ENCODE results near the gene LDB2. TPM values are rescaled to one million over a fixed set of nuclear protein-coding genes. Genes with fewer than 3 reads are reported as not detected.

The LDB2 gene
- total and polyA plus RNA-seq, 2 experiments from 2014 or later, result 48.6 to 80.1 TPM

- Histone ChIP-seq H3K4me3 (no peak overlapping the region), H3K9me2 (ENCODE audit: insufficient read depth) (no peaks in the 10 kb centered on the region; the same call in none of the 2 replicates), H4K20me1 (replicated peaks; ENCODE audit: insufficient read depth) (no peaks in the 10 kb centered on the region), H3K4me2 (no peak overlapping the region), H3K36me3 (ENCODE audit: insufficient read depth) (no peaks in the 10 kb centered on the region), H3K27me3 (ENCODE audit: insufficient read depth) (no peaks in the 10 kb centered on the region), H3K79me2 (replicated peaks; ENCODE audit: insufficient read depth) (no peaks in the 10 kb centered on the region), H3K27ac (ENCODE audit: low read depth) (no peak overlapping the region), H3F3A (replicated peaks; ENCODE audit: low read depth) (no peaks in the 10 kb centered on the region; the same call in 1 of the 2 replicates), H3K4me1 (ENCODE audit: insufficient read depth) (peaks cover 49% of the 10 kb centered on the region), H2AFZ (no peak overlapping the region)
- peak; percentile 93 for DNase-seq (ENCODE audit: low spot score)
- H3K9me3 Mint-ChIP-seq, result no peaks in the 10 kb centered on the region
- peak; percentile 96 to 99 for TF ChIP-seq CTCF (conservative IDR thresholded peaks at IDR 0.05; ENCODE audit: low read depth in 2 of 2)
- TF ChIP-seq ETS1 (IDR thresholded peaks at IDR 0.05), result no peak
- no peak for TF ChIP-seq REST (IDR thresholded peaks at IDR 0.05; ENCODE audit: unreplicated experiment)
- H3K4me1 Mint-ChIP-seq, result peaks cover 43% of the 10 kb centered on the region
- no peak overlapping the region for H3K4me3 Mint-ChIP-seq
- ATAC-seq, result peak; percentile 90
- no peak overlapping the region; the same call in 1 of the 2 replicates for H3K27ac Mint-ChIP-seq
- no peaks in the 10 kb centered on the region for H3K27me3 Mint-ChIP-seq (ENCODE audit: insufficient read depth, low read depth, poor library complexity)
- H3K36me3 Mint-ChIP-seq (ENCODE audit: low read depth), result peaks cover 23% of the 10 kb centered on the region
Measured at GRCh38 chr4:16794816-16795445, 103.5 kb downstream of the LDB2 start.

- H3K4me1 Mint-ChIP-seq, result peaks cover 55% of the 10 kb centered on the region
- TF ChIP-seq POLR2AphosphoS5 (IDR thresholded peaks at IDR 0.05; ENCODE audit: low read depth) (no peak), JUNB (IDR thresholded peaks at IDR 0.05; ENCODE audit: unreplicated experiment) (no peak), ZNF462 (CRISPR knock-in tag; IDR thresholded peaks at IDR 0.05) (no peak), ZNF114 (CRISPR knock-in tag; IDR thresholded peaks at IDR 0.05) (no peak), ZNF331 (CRISPR knock-in tag; IDR thresholded peaks at IDR 0.05; ENCODE audit: low read depth) (no peak)
Measured at GRCh38 chr4:16791460-16791859, 107.0 kb downstream of the LDB2 start.

More at GRCh38 chr4:16791460-16791859, 107.0 kb downstream of the LDB2 start:
- Histone ChIP-seq H3K4me1 (ENCODE audit: insufficient read depth) (peaks cover 61% of the 10 kb centered on the region), H3K27me3 (ENCODE audit: insufficient read depth) (no peaks in the 10 kb centered on the region), H3K4me3 (no peak overlapping the region), H3K4me2 (no peak overlapping the region), H3K79me2 (replicated peaks; ENCODE audit: insufficient read depth) (0 out of 2 replicates have a peak, but pooled peaks cover 10% of the 10 kb centered on the region), H2AFZ (no peak overlapping the region), H3K36me3 (ENCODE audit: insufficient read depth) (no peaks in the 10 kb centered on the region), H4K20me1 (replicated peaks; ENCODE audit: insufficient read depth) (no peaks in the 10 kb centered on the region), H3K9me2 (ENCODE audit: insufficient read depth) (no peaks in the 10 kb centered on the region; the same call in 1 of the 2 replicates), H3F3A (replicated peaks; ENCODE audit: low read depth) (no peaks in the 10 kb centered on the region; the same call in 1 of the 2 replicates), H3K27ac (ENCODE audit: low read depth) (peak overlapping the region; percentile 29)
- no peaks in the 10 kb centered on the region for H3K9me3 Mint-ChIP-seq
- no peak overlapping the region for H3K27ac Mint-ChIP-seq
- H3K27me3 Mint-ChIP-seq (ENCODE audit: insufficient read depth, low read depth, poor library complexity), result peaks cover 4% of the 10 kb centered on the region
- no peak for ATAC-seq
- no peak for DNase-seq (ENCODE audit: low spot score)
- H3K36me3 Mint-ChIP-seq (ENCODE audit: low read depth), result peaks cover 10% of the 10 kb centered on the region
- H3K4me3 Mint-ChIP-seq, result no peak overlapping the region
